GM12891 (cell line): ENCODE results near the gene EXOC1L.

Experiments used
- DNase-seq: peaks from one replicate; pipeline ENCODE4 v3.0.0; 2011; ENCODE audit warnings: low spot score; ENCODE audit not compliant: insufficient read length
- FAIRE-seq: peaks from 2 replicates; lab custom pipeline; 2011; peaks lifted over from hg19 to GRCh38; lab: Jason Lieb, UNC
- PAX5 ChIP-seq: IDR thresholded peaks from 2 replicates; pipeline ENCODE4 v1.6.1; 2011; ENCODE audit warnings: low read length, moderate library complexity, mild to moderate bottlenecking; ENCODE audit not compliant: insufficient read depth, severe bottlenecking
- POLR2A ChIP-seq: IDR thresholded peaks from 2 replicates; pipeline ENCODE4 v1.6.1; 2011; ENCODE audit warnings: low read depth, low read length, control low read depth
- POLR2AphosphoS5 ChIP-seq: IDR thresholded peaks from 2 replicates; pipeline ENCODE4 v1.6.1; 2011; ENCODE audit warnings: low read depth, low read length, control low read depth
- POU2F2 ChIP-seq: IDR thresholded peaks from 2 replicates; pipeline ENCODE4 v1.6.1; 2011; ENCODE audit warnings: low read depth, mild to moderate bottlenecking, control low read depth, low read length, moderate library complexity
- SPI1 ChIP-seq: IDR thresholded peaks from 2 replicates; pipeline ENCODE4 v1.6.1; 2011; ENCODE audit warnings: low read depth, low read length, control low read depth
- TAF1 ChIP-seq: IDR thresholded peaks from 2 replicates; pipeline ENCODE4 v1.6.1; 2011; ENCODE audit warnings: low read depth, low read length, control low read depth

The EXOC1L gene

GRCh38 chr4:55801498-55801897 lies 18.1 kb upstream of the EXOC1L start:
- no peak for TF ChIP-seq SPI1
- no peak for TF ChIP-seq TAF1
- no peak for TF ChIP-seq POLR2A
- TF ChIP-seq PAX5 = no peak
- no peak for TF ChIP-seq POU2F2
- TF ChIP-seq POLR2AphosphoS5 = no peak
- DNase-seq (no peak), FAIRE-seq (no peak)

- no peak for FAIRE-seq
- TF ChIP-seq TAF1 (no peak), PAX5 (no peak), POU2F2 (no peak), SPI1 (no peak), POLR2A (no peak), POLR2AphosphoS5 (no peak)
- DNase-seq = no peak
Observed at GRCh38 chr4:55807556-55807955, 12.0 kb upstream of the EXOC1L start.

GRCh38 chr4:55808186-55808585 lies 11.4 kb upstream of the EXOC1L start:
- FAIRE-seq = no peak
- TF ChIP-seq POU2F2 (no peak), PAX5 (no peak), TAF1 (no peak), POLR2AphosphoS5 (no peak), SPI1 (no peak), POLR2A (no peak)
- DNase-seq = no peak

- FAIRE-seq (no peak), DNase-seq (no peak)
- no peak for TF ChIP-seq TAF1
- TF ChIP-seq POLR2A = no peak
- no peak for TF ChIP-seq SPI1
- no peak for TF ChIP-seq PAX5
- no peak for TF ChIP-seq POU2F2
- TF ChIP-seq POLR2AphosphoS5 = no peak
Observed at GRCh38 chr4:55808632-55809031, 11.0 kb upstream of the EXOC1L start.

- no peak for FAIRE-seq
- no peak for DNase-seq
- no peak for TF ChIP-seq TAF1
- no peak for TF ChIP-seq POLR2AphosphoS5
- no peak for TF ChIP-seq PAX5
- TF ChIP-seq POLR2A = no peak
- TF ChIP-seq POU2F2 = no peak
- TF ChIP-seq SPI1 = no peak
Observed at GRCh38 chr4:55817691-55818090, 1.9 kb upstream of the EXOC1L start.

GRCh38 chr4:55820279-55820678 lies 689 bp downstream of the EXOC1L start:
- DNase-seq (no peak), FAIRE-seq (no peak)
- TF ChIP-seq TAF1 (no peak), SPI1 (no peak), POLR2AphosphoS5 (no peak)

GRCh38 chr4:55822329-55822728 lies 2.7 kb downstream of the EXOC1L start:
- DNase-seq (no peak), FAIRE-seq (no peak)
- TF ChIP-seq PAX5 = no peak
- TF ChIP-seq POLR2AphosphoS5 = no peak
- TF ChIP-seq POLR2A = no peak
- TF ChIP-seq TAF1 = no peak
- TF ChIP-seq SPI1 = no peak

GRCh38 chr4:55824865-55825264 lies 5.3 kb downstream of the EXOC1L start:
- no peak for TF ChIP-seq SPI1
- TF ChIP-seq POLR2A = no peak
- no peak for TF ChIP-seq POU2F2
- no peak for TF ChIP-seq POLR2AphosphoS5
- no peak for TF ChIP-seq PAX5
- no peak for TF ChIP-seq TAF1
- DNase-seq = no peak
- no peak for FAIRE-seq

- no peak for FAIRE-seq
- TF ChIP-seq PAX5 (no peak), TAF1 (no peak), POLR2A (no peak), POU2F2 (no peak), POLR2AphosphoS5 (no peak), SPI1 (no peak)
- DNase-seq = no peak
Observed at GRCh38 chr4:55826986-55827385, 7.4 kb downstream of the EXOC1L start.

GRCh38 chr4:55827582-55827981 lies 8.0 kb downstream of the EXOC1L start:
- TF ChIP-seq POLR2AphosphoS5 (no peak), PAX5 (no peak), TAF1 (no peak), POLR2A (no peak), POU2F2 (no peak), SPI1 (no peak)
- FAIRE-seq = no peak
- no peak for DNase-seq
